HepG2 (cell line): ENCODE data around the gene TWIST2. TPM values are rescaled to one million over a fixed set of nuclear protein-coding genes. Genes with fewer than 3 reads are reported as not detected.

Source experiments
- ATF2 ChIP-seq: sonication (generic); formaldehyde crosslinking; IDR thresholded peaks from 2 replicates; pipeline ENCODE4 v1.4.0; 2020; ENCODE audit warnings: missing genetic modification reagents
- DBP ChIP-seq: sonication (generic); formaldehyde crosslinking; IDR thresholded peaks from 2 replicates; pipeline ENCODE4 v1.4.0; 2020; ENCODE audit warnings: missing genetic modification reagents; ENCODE audit errors: not compliant biosample characterization
- GATAD2A ChIP-seq: IDR thresholded peaks from 2 replicates; pipeline ENCODE4 v1.6.1; 2016
- NCOA2 ChIP-seq: sonication (generic); formaldehyde crosslinking; IDR thresholded peaks from 2 replicates; pipeline ENCODE4 v1.8.0; 2022; ENCODE audit warnings: inconsistent platforms
- PHF20 ChIP-seq: sonication (generic); formaldehyde crosslinking; IDR thresholded peaks from 2 replicates; pipeline ENCODE4 v1.5.0; 2020; ENCODE audit warnings: mild to moderate bottlenecking, missing genetic modification reagents
- STAT5B ChIP-seq: sonication (generic); formaldehyde crosslinking; IDR thresholded peaks from 2 replicates; pipeline ENCODE4 v1.4.0; 2020; ENCODE audit warnings: missing genetic modification reagents
- TBP ChIP-seq: sonication (generic); formaldehyde crosslinking; IDR thresholded peaks from 2 replicates; pipeline ENCODE4 v1.5.0; 2020; ENCODE audit warnings: missing genetic modification reagents
- TFDP1 ChIP-seq: IDR thresholded peaks from 2 replicates; pipeline ENCODE4 v1.6.1; 2016; ENCODE audit warnings: missing compliant biosample characterization, missing genetic modification reagents, borderline replicate concordance
- ZBTB25 ChIP-seq: IDR thresholded peaks from 2 replicates; pipeline ENCODE4 v1.6.1; 2018; ENCODE audit warnings: missing genetic modification reagents
- ZBTB46 ChIP-seq: sonication (generic); formaldehyde crosslinking; IDR thresholded peaks from 2 replicates; pipeline ENCODE4 v1.4.0; 2020; ENCODE audit warnings: mild to moderate bottlenecking, missing genetic modification reagents, borderline replicate concordance
- ZBTB7B ChIP-seq: sonication (generic); formaldehyde crosslinking; IDR thresholded peaks from 2 replicates; pipeline ENCODE4 v1.4.0; 2020; ENCODE audit warnings: missing genetic modification reagents
- ZNF142 ChIP-seq: sonication (generic); formaldehyde crosslinking; IDR thresholded peaks from 2 replicates; pipeline ENCODE4 v1.4.0; 2020; ENCODE audit warnings: missing genetic modification reagents
- ZNF556 ChIP-seq: sonication (generic); formaldehyde crosslinking; IDR thresholded peaks from 2 replicates; pipeline ENCODE4 v1.4.0; 2020; ENCODE audit warnings: mild to moderate bottlenecking, missing genetic modification reagents, borderline replicate concordance
- ZNF749 ChIP-seq: sonication (generic); formaldehyde crosslinking; IDR thresholded peaks from 2 replicates; pipeline ENCODE4 v1.8.0; 2022; ENCODE audit warnings: mild to moderate bottlenecking, missing genetic modification reagents, moderate library complexity, borderline replicate concordance
- ZNF773 ChIP-seq: sonication (generic); formaldehyde crosslinking; IDR thresholded peaks from 2 replicates; pipeline ENCODE4 v1.4.0; 2020; ENCODE audit warnings: missing genetic modification reagents, borderline replicate concordance
- ZNF839 ChIP-seq: sonication (generic); formaldehyde crosslinking; IDR thresholded peaks from 2 replicates; pipeline ENCODE4 v1.4.0; 2020; ENCODE audit warnings: missing genetic modification reagents, mild to moderate bottlenecking, borderline replicate concordance
- polyA plus RNA-seq, 8 experiments: library from polyadenylated mRNA; depleted of rRNA in 3 of 8; stranded (reverse) in 7 of 8; unstranded in 1 of 8; fragments of >200 nt; fragmentation: Illumina TruSeq in 4 of 8; extraction: Trizol in 4 of 8; gene quantifications; 2 replicates each; pipeline versions ENCODE4 v1.2.1 to v1.2.3, GENCODE V29; 2011 to 2016; ENCODE audit warnings: low read depth in 4 of 8, missing spikeins in 1 of 8, mixed read lengths in 1 of 8; ENCODE audit not compliant: insufficient read depth in 1 of 8
- total RNA-seq, 5 experiments: library from RNA; depleted of rRNA; stranded (reverse); fragments of >200 nt; fragmentation: Illumina TruSeq; extraction: Trizol; gene quantifications; 2 replicates each; pipeline ENCODE4 v1.2.3, GENCODE V29; 2016; ENCODE audit warnings: low read depth in 1 of 5

TWIST2 gene
- total and polyA plus RNA-seq, 2 of the 13 experiments (the other 11 are each of a cell fraction or from before 2014, with no cell fraction given): 0.08 to 0.11 TPM

GRCh38 chr2:238864207-238865014 lies 16.5 kb downstream of the TWIST2 start (continued):
- peak; percentile 41; the same call in 1 of the 2 replicates for TF ChIP-seq STAT5B (CRISPR knock-in tag)
- peak; percentile 57; the same call in 1 of the 2 replicates for TF ChIP-seq ZNF142 (CRISPR knock-in tag)
- peak; percentile 72 for TF ChIP-seq NCOA2 (CRISPR knock-in tag)
- peak; percentile 70; the same call in 1 of the 2 replicates for TF ChIP-seq TFDP1
- TF ChIP-seq ZNF556: no peak; the same call in 1 of the 2 replicates
- TF ChIP-seq PHF20: peak; percentile 76
- peak; percentile 79 for TF ChIP-seq ZNF749 (CRISPR knock-in tag)
- no peak for TF ChIP-seq DBP
- no peak for TF ChIP-seq ZNF839 (CRISPR knock-in tag)
- no peak for TF ChIP-seq TBP (CRISPR knock-in tag)
- peak; percentile 58; the same call in 1 of the 2 replicates for TF ChIP-seq ZBTB25 (CRISPR knock-in tag)
- no peak for TF ChIP-seq ZBTB46 (CRISPR knock-in tag)
- TF ChIP-seq ZBTB7B (CRISPR knock-in tag): peak; percentile 96
- TF ChIP-seq GATAD2A (CRISPR knock-in tag): peak; percentile 92
- 0 out of 2 replicates have a peak, but pooled peaks have one; percentile 29 for TF ChIP-seq ZNF773 (CRISPR knock-in tag)
- peak; percentile 84 for TF ChIP-seq ATF2 (CRISPR knock-in tag)
